Loucy (cell line): ENCODE measurements around the gene RHEB.

Experiments used
- H2AFZ ChIP-seq: fragments of 200-600 bp; sonication (generic); 2 replicates; pipeline ENCODE4 v1.6.0; 2016; ENCODE audit warnings: antibody characterized with exemption, mild to moderate bottlenecking, low read length, moderate library complexity
- H3F3A ChIP-seq: fragments of 200-600 bp; 2 replicates; pipeline ENCODE4 v1.6.0; 2016; ENCODE audit warnings: antibody characterized with exemption, low read depth, mild to moderate bottlenecking
- H3K27me3 ChIP-seq: fragments of 200-600 bp; sonication (generic); 2 replicates; pipeline ENCODE4 v1.6.1; 2014; ENCODE audit warnings: low read length, mild to moderate bottlenecking; ENCODE audit not compliant: insufficient read depth, poor library complexity, severe bottlenecking
- H3K36me3 ChIP-seq: fragments of 200-600 bp; sonication (generic); 2 replicates; pipeline ENCODE4 v1.6.1; 2016; ENCODE audit warnings: low read length; ENCODE audit not compliant: insufficient read depth
- H3K4me1 ChIP-seq: fragments of 200-600 bp; sonication (generic); 2 replicates; pipeline ENCODE4 v1.5.1; 2014; ENCODE audit warnings: low read length, mild to moderate bottlenecking; ENCODE audit not compliant: insufficient read depth, poor library complexity, severe bottlenecking
- H3K4me2 ChIP-seq: fragments of 200-600 bp; sonication (generic); 2 replicates; pipeline ENCODE4 v1.6.0; 2014; ENCODE audit warnings: antibody characterized with exemption, low read length, low read depth, mild to moderate bottlenecking; ENCODE audit not compliant: poor library complexity, severe bottlenecking
- H3K4me3 ChIP-seq: fragments of 200-600 bp; sonication (generic); 2 replicates; pipeline ENCODE4 v1.5.1; 2014; ENCODE audit warnings: low read length, mild to moderate bottlenecking, mixed read lengths; ENCODE audit not compliant: poor library complexity, severe bottlenecking
- H3K79me2 ChIP-seq: fragments of 200-600 bp; sonication (generic); 2 replicates; pipeline ENCODE4 v1.6.1; 2014; ENCODE audit warnings: low read length; ENCODE audit not compliant: insufficient read depth
- H3K9ac ChIP-seq: fragments of 200-600 bp; sonication (generic); 2 replicates; pipeline ENCODE4 v1.6.0; 2014; ENCODE audit warnings: mild to moderate bottlenecking, low read depth, low read length, moderate library complexity; ENCODE audit not compliant: poor library complexity, severe bottlenecking
- H3K9me2 ChIP-seq: fragments of 200-600 bp; sonication (generic); replicated peaks from 2 replicates; pipeline ENCODE4 v1.6.1; 2016; ENCODE audit warnings: low read depth, low read length, mixed read lengths
- H3K9me3 ChIP-seq: fragments of 200-600 bp; sonication (generic); 2 replicates; pipeline ENCODE4 v1.6.1; 2014; ENCODE audit warnings: mild to moderate bottlenecking, antibody characterized with exemption, low read length, low read depth; ENCODE audit not compliant: insufficient read depth
- H4K20me1 ChIP-seq: fragments of 200-600 bp; sonication (generic); 2 replicates; pipeline ENCODE4 v1.6.0; 2014; ENCODE audit warnings: antibody characterized with exemption, low read length, mild to moderate bottlenecking; ENCODE audit not compliant: insufficient read depth, poor library complexity, severe bottlenecking
- CTCF ChIP-seq: fragments of 200-600 bp; sonication (generic); conservative IDR thresholded peaks from 2 replicates; pipeline ENCODE4 v1.5.1; 2014; ENCODE audit warnings: mild to moderate bottlenecking, antibody characterized with exemption, low read length
- EZH2phosphoT487 ChIP-seq: fragments of 200-600 bp; IDR thresholded peaks from 2 replicates; pipeline ENCODE4 v1.6.1; 2018; ENCODE audit warnings: antibody characterized with exemption, mild to moderate bottlenecking, moderate library complexity, borderline replicate concordance

RHEB gene

DNA sequence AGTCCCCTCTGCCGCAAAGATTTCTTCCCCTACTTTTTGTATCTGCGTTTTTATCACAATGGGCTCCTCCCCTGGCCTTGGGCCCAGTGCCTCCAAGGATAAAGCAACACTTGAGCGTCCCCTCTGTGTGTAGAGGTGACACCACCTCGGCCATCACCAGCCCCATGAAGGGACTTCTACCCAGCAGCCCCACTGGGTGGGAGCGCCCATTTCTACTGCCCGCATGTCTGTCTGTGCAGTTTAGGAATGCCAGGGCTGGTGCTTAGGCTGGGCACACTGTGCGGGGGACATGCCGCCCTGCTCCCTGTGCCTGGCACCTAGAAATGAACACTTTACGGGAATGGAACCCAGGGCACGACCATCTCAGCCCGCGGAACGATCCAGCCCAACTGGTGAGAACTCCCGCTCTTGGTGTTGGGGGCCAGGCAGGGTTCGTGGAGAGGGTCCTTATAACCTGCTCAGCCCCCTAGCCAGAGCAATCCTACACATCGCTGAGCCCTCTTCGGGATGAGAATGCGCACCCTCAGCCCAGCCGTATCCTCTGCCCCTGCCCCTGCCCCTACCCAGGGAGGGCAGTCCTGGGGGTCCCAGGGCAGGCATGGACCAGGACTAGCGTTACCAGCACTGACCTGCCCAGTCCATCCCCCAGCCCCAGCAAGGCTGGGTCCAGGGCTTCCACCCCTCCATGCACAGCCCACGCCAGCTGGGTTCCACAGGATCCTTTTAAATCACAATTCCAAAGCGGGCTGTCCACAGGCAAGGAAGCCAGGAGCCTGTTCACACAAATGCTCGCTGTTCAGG is 92.6 kb downstream of the RHEB start:
- Histone ChIP-seq H3K9me3 (no peaks in the 10 kb centered on the region), H2AFZ (no peak overlapping the region), H3K4me1 (peaks cover 22% of the 10 kb centered on the region), H3K9me2 (no peaks in the 10 kb centered on the region), H4K20me1 (no peaks in the 10 kb centered on the region), H3K4me2 (no peak overlapping the region), H3K4me3 (no peak overlapping the region), H3K27me3 (no peaks in the 10 kb centered on the region), H3K9ac (no peak overlapping the region), H3K36me3 (no peaks in the 10 kb centered on the region), H3K79me2 (no peaks in the 10 kb centered on the region), H3F3A (no peaks in the 10 kb centered on the region)
- TF ChIP-seq EZH2phosphoT487 (no peak), CTCF (no peak)

DNA sequence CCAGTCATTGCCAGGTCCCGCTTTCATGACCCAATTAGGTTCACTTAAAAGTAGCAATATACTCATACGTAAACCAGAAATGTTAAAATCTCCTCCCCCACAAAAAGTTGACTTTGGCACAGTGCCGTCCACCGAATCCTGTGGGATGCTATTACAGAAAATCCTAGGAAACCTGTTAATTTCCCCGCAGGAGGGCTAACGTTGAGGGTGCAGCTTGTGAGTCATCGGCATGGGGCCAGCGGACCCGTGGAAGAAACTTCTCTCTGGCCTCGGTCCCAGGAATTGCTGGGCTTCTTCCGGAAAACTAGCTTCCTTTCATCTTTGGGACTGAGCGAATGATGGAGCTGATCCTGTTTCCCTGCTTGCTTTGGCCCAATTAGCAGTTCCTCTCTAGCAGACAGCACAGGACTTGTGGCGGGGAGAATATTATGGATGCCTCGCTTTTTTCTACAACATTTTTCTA is 93.2 kb downstream of the RHEB start:
- Histone ChIP-seq H3K27me3 (no peaks in the 10 kb centered on the region), H3K36me3 (no peaks in the 10 kb centered on the region), H3K4me3 (no peak overlapping the region), H3F3A (no peaks in the 10 kb centered on the region), H3K4me2 (no peak overlapping the region), H4K20me1 (no peaks in the 10 kb centered on the region), H3K4me1 (peaks cover 22% of the 10 kb centered on the region), H3K9me3 (no peaks in the 10 kb centered on the region), H2AFZ (no peak overlapping the region), H3K9ac (no peak overlapping the region), H3K9me2 (no peaks in the 10 kb centered on the region), H3K79me2 (no peaks in the 10 kb centered on the region)
- TF ChIP-seq CTCF: no peak
- no peak for TF ChIP-seq EZH2phosphoT487

DNA sequence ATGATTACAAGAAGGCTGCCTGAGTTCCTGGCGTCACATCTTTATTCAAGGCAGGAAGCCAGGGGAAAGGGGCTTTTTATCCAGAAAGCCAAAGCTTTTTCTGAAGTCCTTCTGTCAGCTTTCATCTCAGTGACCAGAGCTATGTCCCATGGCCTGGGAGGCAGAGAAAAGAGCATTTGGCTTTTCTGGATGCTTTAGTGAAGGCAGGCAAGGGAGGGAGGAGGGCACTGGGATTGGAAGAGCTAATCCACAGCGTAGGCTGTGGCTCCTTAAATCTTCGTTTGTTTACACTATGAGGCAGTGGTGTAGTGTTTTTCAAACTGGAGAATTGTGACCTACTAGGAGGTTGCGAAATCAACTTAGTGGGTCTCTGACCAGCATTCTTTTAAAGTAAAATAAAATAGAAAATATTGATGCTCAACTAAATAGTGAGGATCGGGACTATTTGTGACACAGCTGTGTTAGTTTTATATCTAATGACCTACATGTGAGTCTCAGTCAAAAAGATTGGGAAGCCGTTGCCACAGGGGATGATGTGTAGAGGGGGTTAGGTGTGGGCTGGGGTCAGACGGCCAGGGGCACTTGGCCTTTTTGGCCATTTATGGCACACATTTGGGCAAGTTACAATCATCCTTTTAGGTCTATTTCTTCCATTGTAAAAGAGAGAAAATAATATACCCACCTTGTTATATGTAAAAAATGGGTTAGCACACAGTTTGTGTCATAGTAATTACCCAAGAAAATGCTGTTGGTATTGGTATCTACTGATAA is 93.8 kb downstream of the RHEB start:
- no peak for TF ChIP-seq CTCF
- no peak for TF ChIP-seq EZH2phosphoT487
- Histone ChIP-seq H2AFZ (no peak overlapping the region), H3K4me2 (no peak overlapping the region), H3K79me2 (no peaks in the 10 kb centered on the region), H3K27me3 (no peaks in the 10 kb centered on the region), H3F3A (no peaks in the 10 kb centered on the region), H3K36me3 (no peaks in the 10 kb centered on the region), H4K20me1 (no peaks in the 10 kb centered on the region), H3K9ac (no peak overlapping the region), H3K4me3 (no peak overlapping the region), H3K4me1 (peaks cover 22% of the 10 kb centered on the region), H3K9me2 (no peaks in the 10 kb centered on the region), H3K9me3 (no peaks in the 10 kb centered on the region)
